Inflammatory macrophage treated with lipopolysaccharide for 1 hour (primary cell): ENCODE results near the gene TPX2.
"Not testable (repeated sequence)": the region's sequence is repeated elsewhere in the genome, so short reads cannot be mapped to it uniquely, and the experiment has no call there.

Source experiments
- DNase-seq, 2 donors: peaks; one replicate each; pipeline ENCODE4 v3.0.0-alpha.2; 2020 to 2022

Gene TPX2

GRCh38 chr20:31769681-31770080 is 30.6 kb downstream of the TPX2 start:
- DNase-seq: no peak

- DNase-seq: no peak
These were observed 31.2 kb downstream of the TPX2 start for GRCh38 chr20:31770243-31770642.

GRCh38 chr20:31774408-31774807 is 35.3 kb downstream of the TPX2 start:
- no peak for DNase-seq

GRCh38 chr20:31780839-31781238 is 41.7 kb downstream of the TPX2 start:
- no peak for DNase-seq

- no peak for DNase-seq
These were observed 42.9 kb downstream of the TPX2 start for GRCh38 chr20:31781945-31782344.

GRCh38 chr20:31784354-31785044 is 45.4 kb downstream of the TPX2 start:
- no peak for DNase-seq

- DNase-seq: no peak
These were observed 46.0 kb downstream of the TPX2 start for GRCh38 chr20:31785089-31785488.

GRCh38 chr20:31788578-31788977 is 49.5 kb downstream of the TPX2 start:
- DNase-seq: no peak

GRCh38 chr20:31790401-31790800 is 51.3 kb downstream of the TPX2 start:
- DNase-seq: no peak

- DNase-seq: no peak
These were observed 58.3 kb downstream of the TPX2 start for GRCh38 chr20:31797364-31797763.

- no peak for DNase-seq
These were observed 62.4 kb downstream of the TPX2 start for GRCh38 chr20:31801508-31801907.

GRCh38 chr20:31803552-31804291 is 64.6 kb downstream of the TPX2 start:
- DNase-seq: no peak

- peak; percentile 24 to 27 for DNase-seq
These were observed 67.7 kb downstream of the TPX2 start for GRCh38 chr20:31806564-31807355.

GRCh38 chr20:31808481-31808880 is 69.4 kb downstream of the TPX2 start:
- DNase-seq: no peak

- no peak for DNase-seq
These were observed 70.6 kb downstream of the TPX2 start for GRCh38 chr20:31809661-31810060.

- no peak for DNase-seq
These were observed 72.1 kb downstream of the TPX2 start for GRCh38 chr20:31811198-31811597.

GRCh38 chr20:31811796-31812728 is 73.0 kb downstream of the TPX2 start:
- DNase-seq: no peak

GRCh38 chr20:31813611-31814010 is 74.5 kb downstream of the TPX2 start:
- no peak for DNase-seq

GRCh38 chr20:31814142-31814541 is 75.1 kb downstream of the TPX2 start:
- DNase-seq: not testable (repeated sequence)

- DNase-seq: no peak
These were observed 76.5 kb downstream of the TPX2 start for GRCh38 chr20:31815408-31816188.

- DNase-seq: no peak
These were observed 77.1 kb downstream of the TPX2 start for GRCh38 chr20:31816221-31816620.

GRCh38 chr20:31817461-31817860 is 78.4 kb downstream of the TPX2 start:
- DNase-seq: no peak
